ENCODE results near the gene MSLN.

The MSLN gene

GRCh38 chr16:793414-793813 is 32.9 kb downstream of the MSLN start:
- no peak for DNase-seq (ENCODE audit: low read depth)

DNA sequence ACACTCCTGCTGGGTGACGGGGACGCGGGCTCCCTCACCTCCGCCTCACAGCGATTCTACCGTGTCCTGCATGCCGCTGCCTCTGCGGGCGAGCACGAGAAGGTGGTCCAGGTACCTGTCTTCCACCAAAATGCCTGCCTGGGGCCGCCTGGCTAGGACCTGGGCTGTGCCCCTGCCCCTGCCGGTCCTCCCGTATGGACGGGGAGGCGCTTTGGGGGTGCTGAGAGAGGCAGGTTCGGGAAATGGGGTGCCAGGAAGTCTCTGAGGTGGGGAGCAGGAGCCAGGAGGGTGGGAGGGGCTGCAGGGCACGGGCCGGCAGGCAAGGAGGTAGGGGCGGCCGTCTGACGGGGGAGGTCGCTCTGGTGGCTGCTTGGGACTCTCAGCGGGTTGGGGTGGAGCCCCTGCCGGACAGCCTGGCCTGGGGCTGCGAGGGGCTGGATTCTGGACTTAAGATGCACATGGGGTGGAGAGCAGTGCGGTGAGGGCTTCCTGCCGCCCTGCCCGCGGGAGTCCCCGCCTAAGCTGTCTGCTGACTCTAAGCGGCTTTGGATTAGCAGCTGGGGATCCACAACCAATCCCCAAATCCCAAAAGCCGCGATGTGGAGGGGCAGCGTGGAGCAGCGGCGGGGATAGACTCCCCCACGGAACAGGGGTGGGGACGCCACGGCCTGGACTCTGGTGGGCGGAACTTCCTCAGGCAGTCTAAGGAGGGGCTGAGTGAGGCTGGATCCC is 33.7 kb downstream of the MSLN start:
- DNase-seq (ENCODE audit: low read depth): no peak

DNA sequence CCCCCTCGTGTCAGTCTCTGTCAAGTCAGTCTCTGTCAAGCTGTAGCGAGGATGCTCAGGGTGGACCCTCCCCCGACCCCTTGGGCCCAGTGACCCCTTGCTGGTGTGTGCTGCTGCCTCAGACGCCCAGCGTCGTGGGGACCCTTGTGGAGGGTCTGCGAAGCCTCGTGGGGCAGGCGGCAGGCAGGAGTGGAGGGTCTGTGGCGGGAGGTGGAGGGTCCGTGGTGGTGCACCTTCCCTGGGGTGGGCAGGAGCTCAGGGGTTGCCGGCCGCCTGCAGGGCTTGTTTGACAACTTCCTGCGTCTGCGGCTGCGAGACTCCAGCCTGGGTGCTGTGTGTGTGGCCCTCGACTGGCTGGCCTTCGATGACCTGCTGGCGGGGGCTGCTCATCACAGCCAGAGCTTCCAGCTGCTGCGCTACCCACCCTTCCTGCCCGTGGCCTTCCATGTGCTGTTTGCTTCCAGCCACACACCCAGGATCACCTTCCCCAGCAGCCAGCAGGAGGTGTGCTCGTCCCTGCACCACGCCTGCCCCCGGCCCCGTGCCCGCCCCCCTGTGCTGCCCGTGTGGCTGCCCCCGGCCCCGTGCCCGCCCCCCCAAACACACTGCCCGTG is 34.4 kb downstream of the MSLN start:
- DNase-seq (ENCODE audit: low read depth): no peak

GRCh38 chr16:795580-796229 is 35.2 kb downstream of the MSLN start:
- no peak for DNase-seq (ENCODE audit: low read depth)

DNA sequence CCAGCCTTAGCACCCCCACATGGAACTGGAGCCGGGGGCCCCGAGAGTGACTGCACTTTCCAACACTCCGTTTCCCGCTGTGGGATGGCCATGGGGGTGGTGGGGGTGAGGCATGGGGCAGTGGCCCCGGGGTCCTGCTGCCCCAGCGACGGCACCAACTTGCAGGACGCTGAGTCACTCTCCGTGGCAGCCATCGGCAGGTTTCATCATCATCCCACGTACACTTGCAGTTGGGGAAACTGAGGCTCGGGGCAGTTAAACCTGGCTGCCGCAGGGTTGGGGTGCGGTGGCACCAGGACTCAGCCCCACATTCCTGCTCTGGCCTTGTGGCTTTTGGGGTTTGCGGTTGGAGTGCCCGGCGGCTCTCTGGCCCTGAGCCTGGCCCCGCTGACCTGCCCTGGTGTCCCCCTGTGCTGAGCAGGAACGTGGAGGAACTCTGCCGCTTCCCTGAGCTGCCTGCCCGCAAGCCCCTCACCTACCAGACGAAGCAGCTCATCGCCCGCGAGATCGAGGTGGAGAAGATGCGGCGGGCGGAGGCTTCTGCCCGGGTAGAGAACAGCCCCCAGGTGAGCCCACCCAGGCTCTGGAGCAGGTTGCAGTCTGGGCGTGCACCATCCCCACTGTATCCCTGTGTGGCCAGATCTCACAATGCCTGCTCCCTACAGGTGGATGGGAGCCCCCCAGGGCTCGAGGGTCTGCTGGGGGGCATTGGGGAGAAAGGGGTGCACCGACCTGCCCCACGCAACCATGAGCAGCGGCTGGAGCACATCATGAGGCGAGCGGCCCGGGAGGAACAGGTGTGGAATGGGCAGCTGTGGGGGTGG is 36.0 kb downstream of the MSLN start:
- no peak for DNase-seq (ENCODE audit: low read depth)

DNA sequence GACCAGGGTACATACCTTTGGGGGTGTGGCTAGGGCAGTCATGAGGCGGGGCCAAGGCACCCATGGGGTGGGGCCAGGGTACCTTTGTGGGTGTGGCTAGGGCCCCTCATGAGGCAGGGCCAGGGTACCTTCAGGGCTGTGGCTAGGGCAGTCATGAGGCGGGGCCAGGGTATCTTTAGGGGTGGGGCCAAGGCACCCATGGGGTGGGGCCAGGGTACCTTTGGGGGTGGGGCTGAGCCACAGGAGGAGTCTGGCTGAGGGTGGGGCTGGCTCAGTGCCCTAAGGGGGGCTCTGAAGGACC is 36.5 kb downstream of the MSLN start:
- no peak for DNase-seq (ENCODE audit: low read depth)

GRCh38 chr16:797686-798085 is 37.2 kb downstream of the MSLN start:
- DNase-seq (ENCODE audit: low read depth): no peak

GRCh38 chr16:798666-799065 is 38.1 kb downstream of the MSLN start:
- no peak for DNase-seq (ENCODE audit: low read depth)

GRCh38 chr16:799111-799947 is 38.8 kb downstream of the MSLN start:
- DNase-seq (ENCODE audit: low read depth): no peak

DNA sequence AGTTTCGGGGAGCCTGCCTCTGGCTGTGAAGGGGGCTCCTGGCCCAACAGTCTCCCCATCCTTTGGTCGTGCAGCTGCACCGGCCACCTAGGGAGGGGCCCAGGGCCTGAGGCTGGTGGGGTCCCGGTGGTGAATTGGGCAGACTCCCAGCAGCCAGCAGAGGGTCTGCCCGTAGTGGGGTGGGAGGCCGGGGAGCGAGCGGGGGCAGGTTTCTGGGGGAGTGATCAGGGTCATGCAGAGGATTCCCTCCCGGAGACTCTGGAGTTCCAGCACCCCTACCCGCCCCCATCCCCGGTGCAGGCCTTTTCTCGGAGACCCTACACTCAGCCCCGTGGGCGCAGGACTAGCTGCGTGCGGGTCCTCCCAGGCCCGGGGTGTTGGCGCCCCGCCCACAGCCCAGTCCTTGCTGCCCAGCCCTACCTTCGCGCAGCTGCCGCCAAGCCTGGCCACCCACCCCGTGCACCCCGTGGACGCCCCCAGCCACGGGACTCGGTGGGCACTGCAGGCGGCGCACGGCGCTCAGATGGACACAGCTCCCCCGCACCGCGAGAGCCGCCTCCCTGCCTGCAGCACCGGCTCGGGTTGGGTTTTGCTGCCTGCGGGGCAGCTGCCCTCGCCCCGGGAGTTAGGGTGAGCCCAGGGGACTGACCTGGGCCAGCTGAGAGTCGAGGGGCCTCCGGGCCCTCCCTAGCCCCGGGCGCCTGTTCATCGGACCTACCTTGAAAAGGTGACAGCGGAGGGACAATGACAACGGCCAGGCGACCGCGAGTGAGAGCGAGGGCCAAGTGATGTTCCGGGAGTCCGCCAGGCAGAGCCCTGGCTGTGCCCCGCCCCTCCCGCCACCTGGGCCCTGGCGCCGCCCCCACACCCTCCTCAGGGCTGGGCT is 39.7 kb downstream of the MSLN start, which contains the start of gene GNG13:
GNG13 (minus strand) TSS at position 787 of the 886 bp plus-strand sequence. CDS start 1,657 bp downstream, outside the sequence.
- DNase-seq (ENCODE audit: low read depth): no peak

GRCh38 chr16:800834-801511 is 40.4 kb downstream of the MSLN start:
- DNase-seq (ENCODE audit: low read depth): no peak

- no peak for DNase-seq (ENCODE audit: low read depth)
These were observed 41.2 kb downstream of the MSLN start for GRCh38 chr16:801584-802363.

- DNase-seq (ENCODE audit: low read depth): no peak
These were observed 41.9 kb downstream of the MSLN start for GRCh38 chr16:802461-802860.

DNA sequence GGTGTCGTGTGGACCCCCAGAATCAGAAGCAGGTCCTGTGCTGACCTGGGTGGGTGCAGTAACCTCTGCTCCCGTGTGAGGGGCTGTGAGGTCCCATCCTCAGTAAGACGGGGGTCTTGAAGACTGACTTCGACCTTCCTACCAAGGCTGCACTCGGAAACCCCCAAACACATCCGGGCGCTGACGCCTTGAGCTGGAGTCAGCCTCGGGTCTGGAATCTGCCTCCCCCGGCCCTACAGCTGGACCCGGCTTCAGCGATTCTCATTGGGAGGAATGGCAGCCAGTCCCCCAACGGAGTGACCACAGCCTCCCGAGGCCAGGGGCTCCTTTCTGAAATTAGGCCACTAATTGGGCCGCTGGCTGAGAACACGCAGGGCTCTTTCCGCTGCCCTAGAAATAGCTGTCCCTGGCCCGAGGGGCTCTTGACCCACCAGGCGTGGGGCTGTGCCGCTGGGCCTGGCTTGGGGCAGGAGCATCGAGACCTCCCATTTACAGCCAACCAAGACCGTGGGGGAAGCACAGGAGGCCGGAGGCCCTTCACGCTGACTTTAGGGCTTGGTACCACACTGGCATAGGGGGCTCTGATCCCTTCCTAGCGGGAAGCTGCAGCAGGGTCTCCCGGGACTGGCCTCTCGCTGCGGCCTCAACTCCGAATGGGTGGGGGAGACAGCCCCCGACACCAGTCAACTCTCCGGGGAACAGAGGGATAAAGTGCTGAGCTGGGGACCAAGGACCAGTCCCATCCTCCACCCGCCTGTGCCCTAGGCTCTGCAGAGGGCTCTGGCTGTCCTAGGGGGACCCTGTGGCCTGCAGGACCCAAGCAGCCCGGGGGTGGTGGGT is 42.6 kb downstream of the MSLN start:
- no peak for DNase-seq (ENCODE audit: low read depth)

DNA sequence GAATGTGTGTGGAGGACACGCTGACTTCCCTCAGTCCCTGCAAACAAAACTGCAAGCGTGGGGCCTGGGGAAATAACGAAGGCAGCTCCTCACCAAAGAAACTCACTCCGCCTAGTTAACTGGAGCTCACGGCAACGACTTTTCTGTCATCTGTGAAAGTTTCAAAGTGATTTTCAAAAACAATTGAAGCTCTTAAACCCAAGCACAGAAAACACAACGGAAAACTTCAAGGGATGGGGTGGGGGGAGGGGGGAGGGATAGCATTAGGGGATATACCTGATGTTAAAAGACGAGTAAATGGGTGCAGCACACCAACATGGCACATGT is 43.2 kb downstream of the MSLN start:
- DNase-seq (ENCODE audit: low read depth): no peak

- DNase-seq (ENCODE audit: low read depth): no peak
These were observed 43.9 kb downstream of the MSLN start for GRCh38 chr16:804193-805048.

DNA sequence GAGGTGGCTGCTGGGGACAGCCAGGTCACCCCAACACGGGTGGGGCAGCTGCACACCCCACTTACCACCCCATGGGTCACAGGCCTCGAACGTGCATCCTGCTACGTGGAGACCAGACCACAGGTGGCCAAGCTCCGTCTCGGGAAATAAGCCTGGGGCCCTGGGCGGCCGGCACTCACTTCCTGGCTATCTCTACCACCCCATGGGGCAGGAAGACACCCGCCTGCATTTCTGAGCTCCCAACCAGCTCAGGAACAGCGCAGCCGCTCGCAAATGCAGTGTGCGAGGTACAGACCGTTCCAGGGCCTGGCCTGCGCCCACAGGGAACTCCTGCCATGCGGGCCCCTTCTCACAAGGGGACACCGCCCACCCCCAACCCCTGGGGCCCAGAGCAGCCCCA is 44.9 kb downstream of the MSLN start:
- no peak for DNase-seq (ENCODE audit: low read depth)
